HG03558 (cell line): ENCODE measurements around the gene DDX51.
A peak's percentile ranks its signal among the peaks of the same experiment; 100 is the strongest.

Experiments
- ATAC-seq: cut with Tn5 transposase; IDR thresholded peaks from one replicate; pipeline ENCODE4 v1.9.1; 2021; ENCODE audit warnings: moderate number of reproducible peaks; ENCODE audit not compliant: unreplicated experiment; ENCODE audit errors: extremely low read depth

The DDX51 gene

GRCh38 chr12:132144115-132144809 lies at the start of gene DDX51, which contains the start of gene NOC4L:
DDX51 (minus strand) TSS chr12:132144319; CDS start chr12:132144296, 23 bp downstream.
NOC4L (plus strand) TSS chr12:132144457; CDS start chr12:132144489, 32 bp downstream.
- peak; percentile 73 for ATAC-seq

- no peak for ATAC-seq
These were observed 47.8 kb upstream of the DDX51 start for GRCh38 chr12:132191715-132192553.

GRCh38 chr12:132190834-132191500 lies 46.8 kb upstream of the DDX51 start:
- no peak for ATAC-seq

DNA sequence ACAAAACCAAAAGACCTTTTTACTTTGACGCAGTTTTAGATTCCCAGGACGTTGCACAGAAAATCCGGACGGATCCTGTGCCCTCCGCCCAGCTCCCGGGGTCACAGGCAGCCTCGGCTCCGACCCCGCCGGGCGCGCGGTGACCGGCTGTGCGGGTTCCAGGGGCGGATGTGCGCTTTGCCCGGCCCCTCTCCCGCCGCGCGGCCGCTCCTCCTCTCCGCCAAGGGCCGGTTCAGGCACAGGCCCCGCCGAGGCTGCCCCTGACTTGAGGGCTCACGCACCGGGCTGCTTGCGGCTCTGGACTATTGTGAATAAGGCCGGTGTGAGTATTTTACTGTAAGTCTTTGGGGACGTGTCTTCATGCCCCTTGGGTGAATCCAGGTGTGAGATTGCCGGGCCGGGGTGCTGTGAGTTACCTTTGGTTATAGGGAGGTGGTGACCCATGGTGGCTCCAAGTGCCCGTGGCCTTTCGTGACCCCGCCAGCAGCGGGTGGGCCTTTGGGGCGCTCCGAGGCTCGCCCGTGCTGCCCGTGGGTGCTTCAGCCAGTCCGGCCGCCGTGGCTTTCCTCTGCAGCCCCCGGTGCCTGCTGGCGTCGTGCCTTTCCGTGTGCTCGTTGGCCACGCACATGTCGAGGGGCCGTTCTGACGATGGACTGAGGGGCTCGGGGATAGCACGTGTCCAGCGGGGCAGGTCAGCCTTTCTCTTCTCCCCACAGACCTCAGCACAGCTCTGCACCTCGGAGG lies 46.1 kb upstream of the DDX51 start:
- ATAC-seq = no peak

DNA sequence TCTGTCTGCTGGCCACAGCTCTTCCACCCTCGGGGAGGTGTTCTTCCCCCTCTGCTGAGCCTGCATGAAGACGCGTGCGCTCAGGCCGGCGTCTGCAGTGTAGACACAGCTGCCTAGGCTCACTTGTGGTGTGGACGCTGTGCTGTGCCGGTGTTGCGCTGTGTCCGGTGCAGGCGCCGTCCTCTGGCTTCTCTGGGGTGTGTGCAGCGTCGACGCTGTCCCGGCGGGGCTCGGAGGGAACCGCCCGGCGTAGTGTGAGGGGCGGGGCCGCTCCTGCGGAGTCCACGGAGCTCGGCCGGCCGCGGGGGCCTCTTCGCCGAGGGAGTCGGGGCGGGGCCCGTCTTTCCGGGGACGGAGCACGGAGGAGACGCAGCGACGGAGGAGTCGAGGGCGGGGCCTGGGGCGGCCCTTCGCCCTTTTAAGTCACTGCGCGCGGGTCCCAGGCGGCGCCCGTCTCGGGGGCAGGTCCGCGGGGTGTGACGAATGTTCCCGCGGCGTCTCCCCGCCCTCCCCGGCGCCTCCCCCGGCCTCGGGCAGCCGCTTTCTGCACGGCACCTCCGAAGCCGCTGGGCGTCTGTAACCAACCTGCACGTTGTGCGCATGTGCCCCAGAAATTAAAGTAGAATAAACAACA lies 45.4 kb upstream of the DDX51 start:
- no peak for ATAC-seq

- ATAC-seq = no peak
These were observed 44.8 kb upstream of the DDX51 start for GRCh38 chr12:132188916-132189325.

DNA sequence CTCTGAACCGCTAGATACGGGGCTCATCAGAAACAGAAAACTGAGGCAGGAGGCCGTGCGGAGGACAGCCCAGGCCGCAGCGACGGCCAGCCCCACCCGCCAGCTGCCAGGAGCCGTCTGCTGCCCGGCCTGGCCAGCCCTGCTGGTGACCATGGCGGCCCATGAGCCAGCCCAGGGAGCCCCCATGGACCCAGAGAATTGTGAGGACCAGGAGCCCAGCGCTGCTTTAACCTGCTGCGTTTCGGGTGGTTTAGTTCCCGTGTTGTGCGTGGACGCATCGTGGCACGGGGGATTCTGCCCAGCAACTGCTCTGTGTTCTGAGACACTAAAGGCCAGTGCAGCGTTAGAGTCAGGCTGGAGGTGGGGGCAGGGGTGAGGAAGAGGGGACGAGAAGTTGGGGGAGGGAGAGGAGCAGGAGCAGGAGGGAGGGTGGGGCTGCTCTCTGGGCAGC lies 44.4 kb upstream of the DDX51 start:
- ATAC-seq = no peak

DNA sequence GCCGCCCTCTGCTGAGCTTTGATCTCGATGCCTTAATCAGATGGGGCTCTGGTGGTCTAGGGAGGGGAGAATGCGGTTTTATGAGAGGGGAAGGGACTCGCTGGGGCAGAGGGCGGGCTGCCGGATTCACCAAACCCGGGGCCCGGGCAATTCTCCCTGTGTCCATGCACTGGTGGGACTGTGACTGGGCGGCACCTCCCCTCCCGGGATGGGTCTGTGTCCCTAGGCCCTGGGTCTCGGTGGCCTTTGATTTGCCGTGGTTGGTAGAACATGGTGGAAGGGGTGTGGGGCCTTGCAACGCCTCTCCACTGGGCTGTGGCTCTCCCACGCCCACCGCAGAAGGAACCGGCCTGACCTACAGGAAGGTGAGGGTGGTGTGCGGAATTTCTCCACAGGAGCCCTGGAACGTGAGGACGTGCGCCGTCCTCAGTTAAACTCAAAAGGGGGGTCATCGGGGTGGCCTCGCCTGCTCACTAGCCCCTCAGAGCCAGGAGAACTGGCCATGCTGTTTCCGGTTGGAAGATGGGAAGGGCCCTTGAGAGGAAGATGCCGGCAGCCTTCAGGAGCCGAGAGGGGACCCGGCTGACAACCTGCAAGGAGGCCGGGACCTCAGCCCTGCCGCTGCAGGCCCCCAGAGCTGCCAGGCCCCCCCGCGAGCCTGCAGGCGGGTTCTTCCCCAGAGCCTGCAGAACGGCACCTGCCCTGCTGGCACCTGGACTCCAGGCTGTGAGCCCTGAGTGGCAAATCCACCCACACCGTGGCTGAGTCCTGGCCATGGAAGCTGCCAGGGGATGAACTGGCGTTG lies 43.7 kb upstream of the DDX51 start:
- no peak for ATAC-seq

DNA sequence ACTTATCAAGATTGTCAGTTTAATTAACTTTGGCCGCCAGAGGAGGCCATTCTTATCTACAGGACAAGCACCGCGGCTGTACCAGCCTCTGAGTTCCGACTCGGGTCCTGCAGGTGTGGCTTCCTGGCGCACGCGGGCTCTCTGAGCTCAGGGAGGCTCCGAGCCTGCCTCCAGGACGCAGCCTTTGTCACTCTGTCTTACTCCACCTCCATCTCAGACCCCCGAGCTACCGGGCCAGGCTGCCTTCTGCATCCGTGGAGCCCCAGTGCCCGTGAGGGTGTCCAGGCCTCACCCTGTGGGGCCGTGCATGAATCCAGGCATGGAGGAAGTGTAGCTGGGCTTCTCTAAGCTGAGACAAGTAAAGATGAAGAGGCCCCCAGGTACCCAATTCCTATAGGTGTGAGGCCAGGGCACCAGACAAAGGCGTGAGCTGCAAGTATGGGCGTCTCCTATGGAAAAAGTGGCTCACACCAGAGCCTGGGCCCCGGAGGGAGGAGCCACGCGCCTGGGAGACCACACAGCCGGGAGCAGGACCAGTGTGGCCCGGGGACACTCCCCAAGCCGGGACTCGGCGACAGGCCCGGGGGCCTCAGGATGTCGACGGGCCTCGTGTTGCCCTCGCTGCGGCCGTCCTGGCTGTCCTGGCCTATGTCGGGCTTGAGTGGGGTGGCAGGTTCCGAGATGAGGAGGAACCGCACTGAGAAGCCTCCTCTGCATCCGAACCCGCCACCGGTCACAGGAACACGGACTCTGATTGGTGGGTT lies 42.9 kb upstream of the DDX51 start:
- no peak for ATAC-seq

- ATAC-seq = no peak
These were observed 42.2 kb upstream of the DDX51 start for GRCh38 chr12:132186208-132186856.

DNA sequence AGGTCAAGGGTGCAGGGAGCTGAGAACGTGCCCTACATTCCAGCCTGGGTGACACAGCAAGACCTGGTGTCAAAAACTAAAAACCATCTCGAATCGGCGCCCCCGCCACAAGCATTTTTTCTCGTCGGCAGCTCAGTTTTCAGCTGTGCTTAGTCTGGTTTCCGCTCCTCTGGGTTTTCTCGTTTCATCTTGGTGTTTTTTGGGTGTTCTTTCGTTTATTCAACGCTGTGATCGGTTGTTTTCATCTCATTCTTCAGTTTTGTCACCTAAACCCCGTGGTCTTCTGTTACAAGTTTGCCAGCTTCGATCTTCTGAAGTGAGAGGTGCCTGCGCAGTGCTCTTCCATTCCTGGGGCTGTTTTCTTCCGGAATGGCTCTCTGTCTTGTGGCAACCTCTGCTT lies 41.6 kb upstream of the DDX51 start:
- no peak for ATAC-seq

DNA sequence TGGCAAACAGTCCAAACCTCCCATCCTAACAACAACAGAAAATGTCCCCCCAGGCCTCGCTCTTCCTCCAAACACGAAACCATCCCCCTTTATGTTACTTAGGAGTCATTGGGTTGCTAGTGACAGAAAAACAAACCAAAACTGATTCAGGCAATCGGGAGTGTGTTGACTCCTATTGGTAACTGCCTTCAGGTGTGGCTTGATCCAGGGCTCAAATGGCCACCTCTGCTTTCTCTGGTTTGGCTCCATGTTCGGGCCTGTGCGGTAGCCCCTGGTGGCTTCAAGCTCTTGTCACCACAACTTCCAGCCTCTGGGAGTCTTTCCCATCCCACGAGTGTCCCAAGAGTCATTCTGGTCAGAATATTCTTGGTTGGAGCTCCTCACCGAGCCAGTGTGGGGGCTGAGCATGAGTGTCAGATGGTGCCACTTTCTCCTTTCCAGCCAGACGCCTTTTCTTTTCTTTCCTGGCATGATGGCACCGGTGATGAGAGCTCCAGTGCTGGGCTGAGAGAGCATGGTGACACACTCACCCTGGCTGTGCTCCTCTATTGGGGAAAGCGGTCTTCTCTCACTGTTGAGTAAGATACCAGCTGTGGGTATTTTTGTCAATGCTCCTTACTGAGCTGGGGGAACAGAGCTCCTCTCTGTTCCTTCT lies 38.7 kb upstream of the DDX51 start:
- no peak for ATAC-seq

DNA sequence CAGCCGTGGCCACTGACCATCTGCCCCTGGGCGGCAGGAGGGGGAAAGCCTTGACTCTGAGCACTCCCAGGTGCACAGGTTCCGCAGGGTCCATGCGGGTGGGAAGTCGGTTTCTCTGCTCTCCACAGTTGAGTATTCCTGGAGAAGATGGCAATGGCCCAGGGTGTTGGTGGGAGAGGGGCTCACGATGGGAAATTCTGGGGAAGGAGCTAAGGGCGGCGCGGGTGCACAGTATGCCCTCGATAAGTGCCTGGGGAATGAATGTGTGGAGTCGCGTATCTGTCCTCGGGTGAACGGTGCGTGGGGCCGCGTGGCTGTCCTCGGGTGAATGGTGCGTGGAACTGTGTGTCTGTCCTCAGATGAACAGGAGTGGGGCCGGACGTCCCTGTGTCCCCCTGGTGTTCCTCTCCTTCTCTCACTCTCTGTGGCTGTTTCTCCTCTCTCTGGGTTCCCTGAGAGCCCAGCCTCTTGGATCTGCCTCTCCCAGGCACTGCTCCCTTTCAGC lies 38.1 kb upstream of the DDX51 start:
- no peak for ATAC-seq

DNA sequence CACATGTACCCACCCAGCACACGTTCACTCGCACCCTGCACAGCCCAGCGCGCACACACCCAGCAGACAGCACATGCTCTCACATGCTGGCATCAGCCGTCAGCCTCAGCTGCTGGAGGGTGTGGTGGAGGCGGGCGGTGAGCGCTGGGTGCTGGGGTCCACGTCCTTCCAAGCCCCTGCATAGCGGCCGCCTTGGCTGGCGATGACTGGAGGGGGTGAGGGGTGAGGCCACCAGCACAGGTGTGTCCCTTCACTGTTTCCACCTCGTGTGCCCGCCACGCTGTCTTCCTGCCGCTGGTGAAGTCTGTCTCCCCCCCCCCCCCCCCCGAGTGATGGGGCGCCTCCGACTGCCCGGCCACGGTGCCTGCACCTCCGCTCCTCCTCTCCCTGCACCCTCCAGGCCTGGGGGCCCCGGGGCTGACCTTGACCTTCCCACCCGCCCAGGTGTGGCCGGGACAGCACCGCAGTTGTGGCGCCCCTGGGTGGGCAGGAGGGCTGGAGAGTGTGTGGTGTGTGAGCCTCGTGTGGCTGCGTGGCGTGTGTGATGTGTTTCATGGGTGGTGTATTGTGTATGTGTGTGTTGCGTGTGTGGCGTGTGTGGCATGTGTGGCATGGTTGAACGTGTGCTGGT lies 37.6 kb upstream of the DDX51 start:
- ATAC-seq = no peak

GRCh38 chr12:132180648-132181546 lies 36.8 kb upstream of the DDX51 start:
- ATAC-seq = no peak
